ENCODE measurements around the gene LRMDA.

GRCh38 chr10:75972491-75973276, 541.3 kb downstream of the LRMDA start:
- TF ChIP-seq EZH2 (IDR thresholded peaks at IDR 0.05; ENCODE audit: low read length, unreplicated experiment) (no peak), CTCF (conservative IDR thresholded peaks at IDR 0.05; ENCODE audit: low read depth, low read length) (no peak), EZH2phosphoT487 (IDR thresholded peaks at IDR 0.05; ENCODE audit: borderline replicate concordance, low read length) (no peak)
